Glomerular visceral epithelial cell (primary cell): ENCODE measurements around the gene TRIM2.

Experiments used
- DNase-seq: peaks from one replicate; pipeline ENCODE4 v3.0.0-alpha.2; 2016; ENCODE audit errors: extremely low spot score

TRIM2 gene

GRCh38 chr4:153275380-153276276 is 71.4 kb downstream of the TRIM2 start:
- no peak for DNase-seq

DNA sequence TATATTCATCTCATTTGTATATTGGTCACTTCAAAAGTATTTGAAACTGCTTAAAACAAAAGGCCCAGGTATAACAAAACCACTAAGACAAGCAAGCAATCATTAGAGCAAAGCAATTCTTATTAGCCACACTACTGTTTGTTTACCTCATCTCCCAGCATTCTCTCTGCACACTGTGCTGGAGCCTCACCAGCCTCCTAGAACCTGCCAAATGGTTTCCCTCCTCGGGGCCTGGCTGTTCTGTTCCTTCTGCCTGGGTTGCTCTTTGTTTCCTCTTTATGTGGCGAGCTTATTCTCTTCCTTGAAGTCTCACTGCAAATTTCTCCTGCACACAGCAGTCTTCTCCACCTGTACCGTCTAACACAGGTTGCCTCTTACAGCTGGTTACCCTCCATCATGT is 72.7 kb downstream of the TRIM2 start:
- DNase-seq: no peak

DNA sequence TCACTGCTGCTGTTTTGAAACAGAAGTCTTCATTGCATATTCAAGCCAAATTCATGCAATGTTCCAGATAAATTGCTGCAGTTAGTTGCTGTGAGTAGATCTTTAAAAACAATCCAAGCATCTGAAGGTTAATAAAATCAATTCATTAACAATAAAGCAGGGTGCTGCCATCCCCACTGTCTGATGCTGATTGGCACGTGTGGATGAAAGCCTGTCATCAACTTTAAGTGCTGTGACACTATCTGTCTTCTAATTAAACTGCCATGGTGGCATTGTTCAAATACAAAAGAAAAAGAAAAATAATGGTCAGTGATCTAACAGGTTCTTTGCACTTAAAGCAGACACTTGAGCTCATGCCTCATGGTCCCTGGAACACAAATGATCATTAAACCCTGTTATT is 77.2 kb downstream of the TRIM2 start:
- no peak for DNase-seq

DNA sequence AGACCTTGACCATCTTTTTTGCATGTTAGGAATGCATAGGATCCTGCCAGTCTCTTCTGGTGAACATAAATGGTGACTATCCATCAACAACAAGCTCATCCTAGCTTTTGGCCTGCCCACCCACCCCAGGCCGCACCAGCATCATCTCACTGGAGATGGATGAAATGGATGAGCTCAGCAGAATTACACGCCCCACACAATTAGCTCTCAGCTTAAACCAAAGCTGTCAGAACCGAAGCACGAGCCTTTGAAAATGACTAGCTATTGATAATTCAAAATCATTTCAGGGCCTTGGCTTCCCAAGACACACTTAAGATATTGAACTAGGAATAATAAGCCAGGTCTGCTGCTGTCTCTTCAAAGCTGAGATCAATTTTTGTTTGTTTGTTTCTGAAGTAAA is 77.8 kb downstream of the TRIM2 start:
- DNase-seq: no peak

DNA sequence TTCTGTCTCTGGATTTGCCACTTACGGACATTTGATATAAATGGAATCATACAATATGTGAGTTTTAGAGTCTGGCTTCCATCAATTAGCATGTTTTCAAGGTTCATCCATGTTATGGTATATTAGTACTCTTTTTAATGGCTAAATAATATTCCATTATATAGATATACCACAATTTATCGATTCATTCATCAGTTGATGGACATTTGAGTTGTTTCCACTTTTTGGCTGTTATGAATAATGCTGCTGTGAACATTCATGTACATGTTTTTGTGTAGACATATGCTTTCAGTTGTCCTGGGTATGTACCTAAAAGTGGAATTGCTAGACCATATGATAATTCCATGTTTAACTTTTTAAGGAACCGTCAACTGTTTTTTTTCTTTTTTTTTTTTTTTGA is 79.0 kb downstream of the TRIM2 start:
- DNase-seq: no peak

- no peak for DNase-seq
These were observed 85.9 kb downstream of the TRIM2 start for GRCh38 chr4:153290134-153290533.

GRCh38 chr4:153291562-153291961 is 87.3 kb downstream of the TRIM2 start:
- no peak for DNase-seq

GRCh38 chr4:153292897-153293741 is 88.9 kb downstream of the TRIM2 start:
- no peak for DNase-seq

- no peak for DNase-seq
These were observed 89.5 kb downstream of the TRIM2 start for GRCh38 chr4:153293742-153294057.

- DNase-seq: no peak
These were observed 90.4 kb downstream of the TRIM2 start for GRCh38 chr4:153294631-153295030.

DNA sequence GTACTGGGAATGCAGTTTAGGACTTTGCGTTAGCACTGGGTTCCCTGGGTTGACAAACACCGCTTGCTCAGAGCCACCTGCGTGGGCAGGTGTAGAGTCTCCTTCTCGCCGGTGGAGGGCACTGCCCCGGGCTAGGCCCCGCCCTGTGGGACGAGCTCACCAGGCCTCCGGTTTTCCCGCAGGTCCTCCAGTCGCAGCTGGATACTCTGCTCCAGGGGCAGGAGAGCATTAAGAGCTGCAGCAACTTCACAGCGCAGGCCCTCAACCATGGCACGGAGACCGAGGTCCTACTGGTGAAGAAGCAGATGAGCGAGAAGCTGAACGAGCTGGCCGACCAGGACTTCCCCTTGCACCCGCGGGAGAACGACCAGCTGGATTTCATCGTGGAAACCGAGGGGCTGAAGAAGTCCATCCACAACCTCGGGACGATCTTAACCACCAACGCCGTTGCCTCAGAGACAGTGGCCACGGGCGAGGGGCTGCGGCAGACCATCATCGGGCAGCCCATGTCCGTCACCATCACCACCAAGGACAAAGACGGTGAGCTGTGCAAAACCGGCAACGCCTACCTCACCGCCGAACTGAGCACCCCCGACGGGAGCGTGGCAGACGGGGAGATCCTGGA is 91.0 kb downstream of the TRIM2 start:
- no peak for DNase-seq

DNA sequence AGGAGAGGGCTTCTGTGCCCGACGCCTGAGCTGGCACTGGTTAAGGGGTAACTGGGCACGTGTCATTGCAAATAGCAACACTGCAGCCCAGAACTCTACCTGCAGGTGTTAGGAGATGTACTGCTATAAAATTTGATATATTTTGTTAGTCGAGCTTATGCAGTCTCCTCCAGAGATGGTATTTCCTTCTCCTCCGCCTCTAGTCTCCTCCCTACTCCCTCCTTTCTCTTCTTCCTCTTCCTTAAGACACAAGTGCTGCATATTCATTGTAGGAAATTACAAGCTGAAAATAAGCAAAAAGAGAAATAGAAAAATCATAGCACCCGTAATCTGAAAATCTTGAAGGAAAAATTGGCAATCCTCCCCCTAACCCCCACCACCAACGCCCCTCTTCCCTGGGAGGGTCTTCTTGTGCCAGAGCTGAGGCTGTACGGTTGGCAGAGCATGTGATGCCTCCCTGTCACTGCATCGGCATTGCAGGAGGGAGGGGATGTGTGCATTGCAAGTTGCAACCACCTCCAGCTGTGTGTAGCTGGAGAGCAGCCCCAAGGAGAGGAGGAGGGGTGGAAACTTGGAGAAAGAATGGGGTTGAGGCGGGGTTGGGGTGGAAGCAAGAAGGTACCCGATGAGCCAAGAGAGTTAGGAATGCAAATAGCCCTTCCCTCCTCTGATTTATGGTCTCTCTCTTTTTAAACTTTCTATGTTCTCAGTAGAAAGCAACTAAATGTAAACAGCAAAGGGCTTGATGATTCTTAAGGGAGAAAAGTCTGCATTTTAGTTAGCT is 92.0 kb downstream of the TRIM2 start:
- DNase-seq: no peak

DNA sequence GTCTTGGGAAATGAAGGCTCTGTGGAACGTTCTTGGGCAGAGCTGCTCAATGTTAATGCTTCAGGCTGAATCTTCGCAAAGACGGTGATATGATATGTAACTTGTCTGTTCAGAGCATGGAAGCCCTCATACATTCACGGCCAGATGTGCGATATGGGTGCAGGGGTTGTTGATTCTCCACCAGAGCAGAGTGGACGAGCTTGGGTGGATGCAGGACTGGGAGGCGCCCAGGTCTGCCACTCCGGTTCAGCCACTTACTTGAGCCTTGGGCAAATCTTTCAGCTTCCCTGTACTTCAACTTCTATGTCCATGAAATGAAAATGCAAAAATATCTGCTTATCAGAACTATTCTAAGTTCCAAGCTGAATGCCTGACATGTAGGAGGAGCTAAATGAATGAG is 92.9 kb downstream of the TRIM2 start:
- no peak for DNase-seq

- no peak for DNase-seq
These were observed 106.5 kb downstream of the TRIM2 start for GRCh38 chr4:153310793-153311192.

DNA sequence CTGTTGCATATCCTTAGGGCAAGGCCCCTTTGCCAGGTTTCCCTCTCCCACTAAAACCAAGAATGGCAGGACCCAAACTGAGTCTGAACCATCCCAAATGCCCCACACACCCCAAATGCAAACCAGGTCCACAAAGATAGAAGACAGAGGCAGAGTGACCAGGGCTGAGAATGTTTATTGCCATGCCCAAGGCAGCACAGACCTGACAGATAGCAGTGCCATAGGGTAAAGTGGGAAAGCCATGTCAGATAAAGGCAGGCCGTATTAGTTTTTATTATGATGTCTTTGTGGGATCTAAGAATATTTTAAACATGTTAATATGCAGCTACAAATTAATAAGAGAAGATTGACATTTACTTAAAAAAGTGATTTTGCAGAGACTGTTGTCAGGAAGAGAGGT is 110.7 kb downstream of the TRIM2 start:
- DNase-seq: no peak

DNA sequence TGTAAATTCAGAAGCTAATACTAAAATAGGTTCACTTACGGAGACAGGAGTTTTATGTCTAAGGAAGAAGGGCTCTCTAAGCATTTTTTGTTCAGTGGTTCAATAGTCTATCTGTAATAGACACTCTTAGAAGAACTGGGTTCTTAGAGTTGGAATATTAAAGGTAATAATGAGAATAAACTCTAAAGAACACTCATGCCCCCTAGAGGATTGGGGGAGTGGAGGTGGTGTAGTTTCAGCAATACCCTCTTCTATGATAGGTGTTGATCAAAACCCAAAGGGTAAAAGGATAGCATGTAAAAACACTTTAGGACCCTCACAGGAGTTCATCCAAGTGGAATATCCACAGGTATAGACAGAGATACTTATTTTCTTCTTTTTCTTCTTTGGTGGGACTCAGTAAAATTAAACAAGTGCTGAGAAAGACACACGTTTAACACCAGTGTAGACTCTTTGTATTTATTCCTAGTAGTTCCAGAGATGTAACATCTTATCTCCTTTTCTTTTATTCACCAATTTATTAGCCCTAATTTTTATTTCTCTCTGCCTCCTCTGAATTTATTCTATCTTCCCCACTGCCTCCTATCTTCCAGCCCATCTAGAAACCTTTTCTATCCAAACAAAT is 114.6 kb downstream of the TRIM2 start:
- peak; percentile 65 for DNase-seq

DNA sequence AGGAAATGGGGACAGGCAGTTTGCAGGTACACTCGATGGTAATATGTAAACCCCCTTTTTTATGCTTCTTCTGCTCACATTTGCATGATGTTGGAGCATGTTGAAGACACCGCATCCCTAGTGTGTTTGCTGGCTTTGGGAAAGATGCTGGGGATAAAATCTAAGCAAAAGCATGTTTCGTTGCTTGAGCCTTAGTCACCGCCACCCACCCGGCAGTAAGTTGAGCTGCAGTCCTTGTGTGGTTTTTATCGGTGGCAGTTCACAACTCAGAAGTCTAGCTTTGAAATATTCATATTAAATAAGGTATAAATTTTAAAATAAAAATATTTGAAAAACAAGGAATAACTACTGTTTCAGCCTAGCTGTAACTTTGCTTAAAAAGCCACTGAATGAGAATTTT is 118.5 kb downstream of the TRIM2 start:
- DNase-seq: no peak

DNA sequence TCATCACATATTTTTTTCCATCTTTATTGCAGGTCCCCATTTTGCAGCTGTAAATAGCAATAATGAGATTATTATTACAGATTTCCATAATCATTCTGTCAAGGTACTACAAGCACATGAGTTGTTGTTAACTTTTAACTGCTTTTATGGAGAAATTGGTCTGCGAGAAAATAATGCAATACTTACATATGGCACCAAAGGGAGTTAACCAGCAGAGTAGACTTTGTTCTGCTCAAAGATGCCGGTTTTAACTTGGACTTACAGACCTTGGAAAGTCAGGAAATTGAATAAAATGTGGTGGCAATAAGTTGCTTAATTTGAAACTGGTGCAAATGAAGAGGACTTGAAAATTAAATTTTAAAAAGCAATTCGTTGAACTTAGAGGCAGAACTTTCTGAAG is 119.8 kb downstream of the TRIM2 start:
- DNase-seq: no peak

- no peak for DNase-seq
These were observed 121.3 kb downstream of the TRIM2 start for GRCh38 chr4:153325558-153325957.

- DNase-seq: no peak
These were observed 122.3 kb downstream of the TRIM2 start for GRCh38 chr4:153326513-153326912.

GRCh38 chr4:153327247-153327646 is 123.0 kb downstream of the TRIM2 start:
- no peak for DNase-seq
